ENCODE data around the gene SMAD6. TPM values are rescaled to one million over a fixed set of nuclear protein-coding genes. Genes with fewer than 3 reads are reported as not detected.

The SMAD6 gene
- total and polyA plus RNA-seq, 7 donors = 0.52 to 5.5 (median 3.0) TPM

GRCh38 chr15:66723826-66724731, 22.0 kb downstream of the SMAD6 start:
- Histone ChIP-seq H3K4me1 (no peaks in the 10 kb centered on the region), H3K36me3 (ENCODE audit: insufficient read depth in 1 of 2, low read depth in 1 of 2) (no peaks in the 10 kb centered on the region), H3K27me3 (ENCODE audit: insufficient read depth in 3 of 3, low read length in 2 of 3) (no peaks in the 10 kb centered on the region), H3K9me3 (no peaks in the 10 kb centered on the region), H3K27ac (no peak overlapping the region), H3K4me3 (no peak overlapping the region)
- no peak for TF ChIP-seq CTCF (IDR thresholded peaks at IDR 0.05)
- intact Hi-C loops (cut with DNase I) = loop anchor here in 1 of 2 donors (2.0 kb wide), 1 partner anchor 19 kb away; no protein-coding TSS in a partner anchor
- no peak for ATAC-seq
- WGBS, 3 donors = 97 to 100% (median 97%) methylated on average over 1 of the region's 1 CpG
- DNase-seq = no peak

GRCh38 chr15:66724732-66725463, 22.9 kb downstream of the SMAD6 start:
- H3K27me3 ChIP-seq (ENCODE audit: insufficient read depth in 3 of 3, low read length in 2 of 3) = no peaks in the 10 kb centered on the region
- DNase-seq = no peak
- TF ChIP-seq CTCF (IDR thresholded peaks at IDR 0.05) = no peak
- H3K9me3 ChIP-seq = no peaks in the 10 kb centered on the region
- intact Hi-C loops (cut with DNase I) = loop anchor here in 1 of 2 donors (2.0 kb wide), 1 partner anchor 20 kb away; no protein-coding TSS in a partner anchor
- WGBS, 3 donors = 57 to 61% (median 59%) methylated on average over 14 of the region's 14 CpGs
- no peaks in the 10 kb centered on the region for H3K36me3 ChIP-seq (ENCODE audit: insufficient read depth in 1 of 2, low read depth in 1 of 2)
- no peak for ATAC-seq
- H3K27ac ChIP-seq = no peak overlapping the region
- H3K4me3 ChIP-seq = no peak overlapping the region
- no peaks in the 10 kb centered on the region for H3K4me1 ChIP-seq

- H3K9me3 ChIP-seq = no peaks in the 10 kb centered on the region
- H3K27ac ChIP-seq = no peak overlapping the region
- H3K4me3 ChIP-seq = no peak overlapping the region
- ATAC-seq (no peak), DNase-seq (no peak)
- no peaks in the 10 kb centered on the region for H3K27me3 ChIP-seq (ENCODE audit: insufficient read depth in 3 of 3, low read length in 2 of 3)
- intact Hi-C loops (cut with DNase I) = loop anchor here in 1 of 2 donors (2.0 kb wide), 1 partner anchor 21 kb away; no protein-coding TSS in a partner anchor
- H3K4me1 ChIP-seq = no peaks in the 10 kb centered on the region
- no peaks in the 10 kb centered on the region for H3K36me3 ChIP-seq (ENCODE audit: insufficient read depth in 1 of 2, low read depth in 1 of 2)
- no peak for TF ChIP-seq CTCF (IDR thresholded peaks at IDR 0.05)
Observed at GRCh38 chr15:66725464-66725785, 23.4 kb downstream of the SMAD6 start.

GRCh38 chr15:66726386-66726785, 24.4 kb downstream of the SMAD6 start:
- no peaks in the 10 kb centered on the region for H3K36me3 ChIP-seq (ENCODE audit: insufficient read depth in 1 of 2, low read depth in 1 of 2)
- H3K4me1 ChIP-seq = no peaks in the 10 kb centered on the region
- H3K27me3 ChIP-seq (ENCODE audit: insufficient read depth in 3 of 3, low read length in 2 of 3) = no peaks in the 10 kb centered on the region
- no peak overlapping the region for H3K4me3 ChIP-seq
- H3K27ac ChIP-seq = no peak overlapping the region
- no peaks in the 10 kb centered on the region for H3K9me3 ChIP-seq
- no peak for DNase-seq
- intact Hi-C loops (cut with DNase I) = no loop called here
- no peak for ATAC-seq
- WGBS, 3 donors = 85 to 93% (median 87%) methylated on average over 2 of the region's 2 CpGs
- TF ChIP-seq CTCF (IDR thresholded peaks at IDR 0.05) = no peak

Measured in psoas muscle (tissue), 8 donors.